ENCODE measurements around the gene CDKL1. TPM values are rescaled to one million over a fixed set of nuclear protein-coding genes. Genes with fewer than 3 reads are reported as not detected.

Gene CDKL1
- total and polyA plus RNA-seq, 2 of the 13 experiments (the other 11 are each of a cell fraction or from before 2014, with no cell fraction given) = 4.4 to 5.1 TPM

GRCh38 chr14:50303744-50304471 lies 92.8 kb downstream of the CDKL1 start (continued):
- TF ChIP-seq ZNF557 (CRISPR knock-in tag; IDR thresholded peaks at IDR 0.05) (peak; percentile 74; the same call in 1 of the 2 replicates), ZNF546 (CRISPR knock-in tag; conservative IDR thresholded peaks at IDR 0.05) (no peak), CEBPG (CRISPR knock-in tag; IDR thresholded peaks at IDR 0.05) (peak; percentile 99), BATF2 (CRISPR knock-in tag; IDR thresholded peaks at IDR 0.05) (no peak), GATAD2A (CRISPR knock-in tag; IDR thresholded peaks at IDR 0.05) (peak; percentile 93), KAT2B (IDR thresholded peaks at IDR 0.05; ENCODE audit: borderline replicate concordance, low read depth, low read length) (no peak), SOX6 (IDR thresholded peaks at IDR 0.05) (no peak), SOX6 (CRISPR knock-in tag; IDR thresholded peaks at IDR 0.05) (peak; percentile 68; the same call in 1 of the 2 replicates), RAD21 (CRISPR knock-in tag; IDR thresholded peaks at IDR 0.05) (no peak), FOSL2 (CRISPR knock-in tag; IDR thresholded peaks at IDR 0.05) (peak; percentile 80), ZMYM2 (CRISPR knock-in tag; IDR thresholded peaks at IDR 0.05) (peak; percentile 52; the same call in 1 of the 2 replicates), PITX1 (CRISPR knock-in tag; IDR thresholded peaks at IDR 0.05) (peak; percentile 74; the same call in 1 of the 2 replicates), KDM2A (CRISPR knock-in tag; IDR thresholded peaks at IDR 0.05; ENCODE audit: borderline replicate concordance, low read depth) (no peak), SALL2 (CRISPR knock-in tag; IDR thresholded peaks at IDR 0.05) (0 out of 2 replicates have a peak, but pooled peaks have one; percentile 37), ZNF619 (CRISPR knock-in tag; IDR thresholded peaks at IDR 0.05) (no peak), YEATS4 (CRISPR knock-in tag; IDR thresholded peaks at IDR 0.05; ENCODE audit: borderline replicate concordance) (peak; percentile 25; the same call in 1 of the 2 replicates), TBP (CRISPR knock-in tag; IDR thresholded peaks at IDR 0.05) (no peak), ZNF678 (CRISPR knock-in tag; IDR thresholded peaks at IDR 0.05) (no peak), PPARG (CRISPR knock-in tag; conservative IDR thresholded peaks at IDR 0.05) (0 out of 2 replicates have a peak, but pooled peaks have one; percentile 37), PRDM15 (CRISPR knock-in tag; IDR thresholded peaks at IDR 0.05) (no peak), ZNF350 (CRISPR knock-in tag; IDR thresholded peaks at IDR 0.05; ENCODE audit: borderline replicate concordance, low read depth) (no peak), HMG20B (CRISPR knock-in tag; conservative IDR thresholded peaks at IDR 0.05) (peak; percentile 64; the same call in 1 of the 2 replicates), MIXL1 (CRISPR knock-in tag; IDR thresholded peaks at IDR 0.05) (peak; percentile 63; the same call in 1 of the 2 replicates)
